ENCODE data around the gene PF4V1.

Gene PF4V1

GRCh38 chr4:73853246-73853704 is at the start of gene PF4V1:
Gene PF4V1 (plus strand): TSS chr4:73853296. CDS start chr4:73853363, 67 bp downstream.
- peak; percentile 64 for DNase-seq (ENCODE audit: low spot score)

- no peak for DNase-seq (ENCODE audit: low spot score)
Measured at GRCh38 chr4:73810191-73810590, 42.9 kb upstream of the PF4V1 start.

GRCh38 chr4:73811841-73812240 is 41.3 kb upstream of the PF4V1 start:
- no peak for DNase-seq (ENCODE audit: low spot score)

- no peak for DNase-seq (ENCODE audit: low spot score)
Measured at GRCh38 chr4:73814679-73815078, 38.4 kb upstream of the PF4V1 start.

- no peak for DNase-seq (ENCODE audit: low spot score)
Measured at GRCh38 chr4:73815145-73815544, 38.0 kb upstream of the PF4V1 start.

- peak; percentile 68 for DNase-seq (ENCODE audit: low spot score)
Measured at GRCh38 chr4:73816814-73817213, 36.3 kb upstream of the PF4V1 start.

- DNase-seq (ENCODE audit: low spot score) = no peak
Measured at GRCh38 chr4:73817341-73817740, 35.8 kb upstream of the PF4V1 start.

GRCh38 chr4:73821325-73821724 is 31.8 kb upstream of the PF4V1 start:
- DNase-seq (ENCODE audit: low spot score) = no peak

GRCh38 chr4:73822389-73822788 is 30.7 kb upstream of the PF4V1 start:
- no peak for DNase-seq (ENCODE audit: low spot score)

- no peak for DNase-seq (ENCODE audit: low spot score)
Measured at GRCh38 chr4:73822812-73823504, 30.1 kb upstream of the PF4V1 start.

- DNase-seq (ENCODE audit: low spot score) = no peak
Measured at GRCh38 chr4:73823760-73824159, 29.3 kb upstream of the PF4V1 start.

- no peak for DNase-seq (ENCODE audit: low spot score)
Measured at GRCh38 chr4:73828956-73829355, 24.1 kb upstream of the PF4V1 start.

- peak; percentile 40 for DNase-seq (ENCODE audit: low spot score)
Measured at GRCh38 chr4:73831569-73831968, 21.5 kb upstream of the PF4V1 start.

- DNase-seq (ENCODE audit: low spot score) = no peak
Measured at GRCh38 chr4:73832651-73833237, 20.4 kb upstream of the PF4V1 start.

- DNase-seq (ENCODE audit: low spot score) = peak; percentile 63
Measured at GRCh38 chr4:73836373-73837279, 16.5 kb upstream of the PF4V1 start, which contains the start of gene CXCL6. Gene CXCL6 (plus strand): TSS chr4:73836678. CDS start chr4:73836751, 73 bp downstream.

- no peak for DNase-seq (ENCODE audit: low spot score)
Measured at GRCh38 chr4:73839071-73839470, 14.0 kb upstream of the PF4V1 start.

GRCh38 chr4:73839715-73840114 is 13.4 kb upstream of the PF4V1 start:
- no peak for DNase-seq (ENCODE audit: low spot score)

- DNase-seq (ENCODE audit: low spot score) = no peak
Measured at GRCh38 chr4:73841243-73841925, 11.7 kb upstream of the PF4V1 start.

- DNase-seq (ENCODE audit: low spot score) = no peak
Measured at GRCh38 chr4:73842696-73843095, 10.4 kb upstream of the PF4V1 start.

GRCh38 chr4:73843369-73843768 is 9.7 kb upstream of the PF4V1 start:
- DNase-seq (ENCODE audit: low spot score) = no peak

GRCh38 chr4:73844345-73844744 is 8.8 kb upstream of the PF4V1 start:
- peak; percentile 33 for DNase-seq (ENCODE audit: low spot score)

GRCh38 chr4:73844806-73845205 is 8.3 kb upstream of the PF4V1 start:
- no peak for DNase-seq (ENCODE audit: low spot score)

Measured in AG20443 (cell line).